GM19023 (cell line): ENCODE measurements around the gene RGS19.

Experiments
- ATAC-seq: cut with Tn5 transposase; IDR thresholded peaks from one replicate; pipeline ENCODE4 v1.9.1; 2021; ENCODE audit warnings: mild to moderate bottlenecking, moderate library complexity; ENCODE audit not compliant: unreplicated experiment

RGS19 gene

GRCh38 chr20:64077876-64078551 lies 1.3 kb downstream of the RGS19 start:
- ATAC-seq: no peak

GRCh38 chr20:64077541-64077875 lies 1.8 kb downstream of the RGS19 start:
- no peak for ATAC-seq

GRCh38 chr20:64077094-64077493 lies 2.2 kb downstream of the RGS19 start:
- ATAC-seq: no peak

- ATAC-seq: no peak
These were observed 3.0 kb downstream of the RGS19 start for GRCh38 chr20:64076061-64076997.

GRCh38 chr20:64075556-64075955 lies 3.8 kb downstream of the RGS19 start:
- ATAC-seq: no peak

- no peak for ATAC-seq
These were observed 4.4 kb downstream of the RGS19 start for GRCh38 chr20:64074963-64075362.

GRCh38 chr20:64074184-64074789 lies 5.0 kb downstream of the RGS19 start:
- ATAC-seq: no peak

GRCh38 chr20:64073476-64074183 lies 5.7 kb downstream of the RGS19 start:
- no peak for ATAC-seq

GRCh38 chr20:64072498-64073063 lies 6.7 kb downstream of the RGS19 start:
- ATAC-seq: no peak

GRCh38 chr20:64071341-64072332 lies 7.7 kb downstream of the RGS19 start:
- no peak for ATAC-seq

GRCh38 chr20:64070244-64070993 lies 8.9 kb downstream of the RGS19 start:
- ATAC-seq: no peak

GRCh38 chr20:64069614-64070243 lies 9.6 kb downstream of the RGS19 start:
- no peak for ATAC-seq

GRCh38 chr20:64069209-64069613 lies 10.1 kb downstream of the RGS19 start:
- no peak for ATAC-seq

GRCh38 chr20:64068386-64069208 lies 10.7 kb downstream of the RGS19 start:
- ATAC-seq: no peak

- ATAC-seq: no peak
These were observed 11.5 kb downstream of the RGS19 start for GRCh38 chr20:64067733-64068307.

GRCh38 chr20:64067005-64067632 lies 12.2 kb downstream of the RGS19 start:
- no peak for ATAC-seq

GRCh38 chr20:64065974-64066343 lies 13.4 kb downstream of the RGS19 start:
- ATAC-seq: no peak
